ENCODE results near the gene AIF1L.

GRCh38 chr9:131114084-131114535 is 17.8 kb downstream of the AIF1L start:
- TF ChIP-seq CTCF (IDR thresholded peaks at IDR 0.05) (no peak), POLR2A (IDR thresholded peaks at IDR 0.05) (no peak)
